Activated naive CD4-positive, alpha-beta T cell treated with anti-CD3 and anti-CD28 coated beads for 36 hours (primary cell): Measurements from ENCODE around the gene RHOT2. TPM values are rescaled to one million over a fixed set of nuclear protein-coding genes. Genes with fewer than 3 reads are reported as not detected.
A peak's percentile ranks its signal among the peaks of the same experiment; 100 is the strongest.

ENCODE experiments used
- CTCF ChIA-PET: fragments of 350-600 bp; sonication (Branson Sonifier 250); formaldehyde crosslinking; loops from one replicate; lab custom pipeline; 2021; ENCODE audit warnings: antibody characterized with exemption; lab: Charles Lee
- DNase-seq: peaks from one replicate; pipeline ENCODE4 v3.0.0-alpha.2; 2020
- H3K27ac Mint-ChIP-seq: one replicate; pipeline ENCODE4 v1.8.0; 2021; ENCODE audit warnings: mild to moderate bottlenecking, mixed read lengths
- H3K27me3 Mint-ChIP-seq: one replicate; pipeline ENCODE4 v1.8.0; 2021; ENCODE audit warnings: low read depth, mixed read lengths
- H3K36me3 Mint-ChIP-seq: one replicate; pipeline ENCODE4 v1.8.0; 2021; ENCODE audit warnings: low read depth, mixed read lengths
- H3K4me1 Mint-ChIP-seq: one replicate; pipeline ENCODE4 v1.8.0; 2021; ENCODE audit warnings: low read depth, mixed read lengths
- H3K4me3 Mint-ChIP-seq: one replicate; pipeline ENCODE4 v1.8.0; 2021; ENCODE audit warnings: mild to moderate bottlenecking, moderate library complexity, mixed read lengths
- H3K9me3 Mint-ChIP-seq: one replicate; pipeline ENCODE4 v1.8.0; 2021; ENCODE audit warnings: mixed read lengths
- intact Hi-C: fragments of 100-400 bp; cut with micrococcal nuclease; formaldehyde crosslinking; loops from one replicate; pipeline ENCODE4 v1.15.1; 2023
- total RNA-seq, 2 experiments: library from RNA; stranded (reverse); gene quantifications; one replicate each; pipeline ENCODE4 v1.2.3, GENCODE V29; 2021

Gene RHOT2
- total RNA-seq, 2 experiments from 2014 or later, result 81.9 to 84.0 TPM

- H3K36me3 Mint-ChIP-seq, result no peaks in the 10 kb centered on the region
- H3K9me3 Mint-ChIP-seq, result no peaks in the 10 kb centered on the region
- intact Hi-C loops, result no loop called here
- peaks cover 28% of the 10 kb centered on the region for H3K4me1 Mint-ChIP-seq
- no peak for DNase-seq
- no peak overlapping the region for H3K4me3 Mint-ChIP-seq
- no peaks in the 10 kb centered on the region for H3K27me3 Mint-ChIP-seq
- no peak overlapping the region for H3K27ac Mint-ChIP-seq
- CTCF ChIA-PET, result no interaction called here
These were observed 21.9 kb upstream of the RHOT2 start for GRCh38 chr16:645852-646678.

DNA sequence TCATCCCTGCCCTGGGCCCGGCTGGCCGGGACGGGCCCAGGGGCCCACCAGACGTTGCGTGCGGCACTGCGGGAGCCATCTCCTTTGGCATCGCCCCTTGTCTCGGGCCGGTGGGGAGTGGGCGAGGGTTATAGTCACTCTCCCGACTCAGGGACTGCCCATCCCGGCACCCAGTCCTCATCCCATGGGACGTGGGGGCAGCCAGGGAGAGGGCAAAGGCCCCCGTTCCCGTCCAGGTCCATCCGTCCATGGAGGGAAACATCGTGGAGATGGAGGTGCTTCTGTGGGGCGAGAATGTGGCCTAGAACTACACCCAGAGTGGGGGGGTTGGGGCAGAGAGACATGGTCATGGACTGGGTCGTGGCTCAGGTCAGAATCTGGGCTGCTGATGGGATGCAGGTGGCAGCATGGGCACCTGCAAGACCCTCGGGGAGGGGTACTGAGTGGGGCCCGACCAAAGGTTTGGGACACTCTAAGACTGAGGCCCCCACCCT lies 21.2 kb upstream of the RHOT2 start:
- Mint-ChIP-seq H3K9me3 (no peaks in the 10 kb centered on the region), H3K27me3 (no peaks in the 10 kb centered on the region), H3K4me1 (peaks cover 28% of the 10 kb centered on the region), H3K36me3 (no peaks in the 10 kb centered on the region), H3K27ac (no peak overlapping the region), H3K4me3 (no peak overlapping the region)
- intact Hi-C loops, result no loop called here
- CTCF ChIA-PET, result interaction anchor here (2.0 kb wide), 1 partner anchor 10 kb away, joined by 6 read pairs; the partner anchor contains the start of gene METTL26
- DNase-seq, result no peak

DNA sequence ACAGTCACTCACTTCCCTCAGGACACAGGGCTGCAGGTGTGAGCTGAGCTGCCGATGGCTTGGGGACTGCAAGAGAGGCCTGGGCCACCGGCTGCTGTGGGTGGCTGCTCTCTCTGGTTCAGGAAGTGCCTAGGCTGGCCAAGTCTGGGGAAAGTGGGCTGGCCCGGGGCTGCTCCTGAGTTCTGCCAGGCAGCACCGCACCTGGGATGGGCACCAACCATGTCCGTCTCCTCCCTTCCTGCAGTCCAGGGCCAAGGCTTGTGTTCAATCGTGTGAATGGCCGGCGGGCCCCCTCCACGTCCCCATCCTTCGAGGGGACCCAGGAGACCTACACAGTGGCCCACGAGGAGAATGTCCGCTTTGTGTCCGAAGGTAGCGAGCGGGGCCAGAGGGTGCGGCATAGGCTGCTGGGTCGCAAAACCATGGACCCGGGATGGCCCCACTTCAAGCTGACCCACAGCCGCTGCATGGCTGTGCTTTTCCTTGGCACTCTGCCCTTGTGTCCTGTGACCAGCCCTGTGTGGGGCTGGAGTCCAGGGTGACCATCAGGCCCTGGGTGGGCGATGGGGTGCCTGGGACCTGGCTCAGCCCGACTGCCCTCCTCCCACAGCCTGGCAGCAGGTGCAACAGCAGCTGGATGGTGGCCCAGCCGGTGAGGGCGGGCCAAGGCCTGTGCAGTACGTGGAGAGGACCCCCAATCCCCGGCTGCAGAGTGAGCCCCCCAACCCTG lies 20.6 kb upstream of the RHOT2 start:
- no peaks in the 10 kb centered on the region for H3K36me3 Mint-ChIP-seq
- no peaks in the 10 kb centered on the region for H3K27me3 Mint-ChIP-seq
- H3K27ac Mint-ChIP-seq, result no peak overlapping the region
- H3K4me3 Mint-ChIP-seq, result no peak overlapping the region
- H3K9me3 Mint-ChIP-seq, result no peaks in the 10 kb centered on the region
- CTCF ChIA-PET, result interaction anchor here (2.0 kb wide), 1 partner anchor 11 kb away, joined by 6 read pairs; the partner anchor contains the start of gene METTL26
- peaks cover 28% of the 10 kb centered on the region for H3K4me1 Mint-ChIP-seq
- DNase-seq, result no peak
- intact Hi-C loops, result no loop called here

GRCh38 chr16:648071-648780 lies 19.7 kb upstream of the RHOT2 start:
- CTCF ChIA-PET, result interaction anchor here (2.0 kb wide), 1 partner anchor 12 kb away, joined by 6 read pairs; the partner anchor contains the start of gene METTL26
- H3K27me3 Mint-ChIP-seq, result no peaks in the 10 kb centered on the region
- H3K4me1 Mint-ChIP-seq, result peaks cover 26% of the 10 kb centered on the region
- H3K4me3 Mint-ChIP-seq, result peak overlapping the region; percentile 79
- H3K36me3 Mint-ChIP-seq, result no peaks in the 10 kb centered on the region
- peak; percentile 60 for DNase-seq
- H3K27ac Mint-ChIP-seq, result peak overlapping the region; percentile 66
- no peaks in the 10 kb centered on the region for H3K9me3 Mint-ChIP-seq
- intact Hi-C loops, result no loop called here

DNA sequence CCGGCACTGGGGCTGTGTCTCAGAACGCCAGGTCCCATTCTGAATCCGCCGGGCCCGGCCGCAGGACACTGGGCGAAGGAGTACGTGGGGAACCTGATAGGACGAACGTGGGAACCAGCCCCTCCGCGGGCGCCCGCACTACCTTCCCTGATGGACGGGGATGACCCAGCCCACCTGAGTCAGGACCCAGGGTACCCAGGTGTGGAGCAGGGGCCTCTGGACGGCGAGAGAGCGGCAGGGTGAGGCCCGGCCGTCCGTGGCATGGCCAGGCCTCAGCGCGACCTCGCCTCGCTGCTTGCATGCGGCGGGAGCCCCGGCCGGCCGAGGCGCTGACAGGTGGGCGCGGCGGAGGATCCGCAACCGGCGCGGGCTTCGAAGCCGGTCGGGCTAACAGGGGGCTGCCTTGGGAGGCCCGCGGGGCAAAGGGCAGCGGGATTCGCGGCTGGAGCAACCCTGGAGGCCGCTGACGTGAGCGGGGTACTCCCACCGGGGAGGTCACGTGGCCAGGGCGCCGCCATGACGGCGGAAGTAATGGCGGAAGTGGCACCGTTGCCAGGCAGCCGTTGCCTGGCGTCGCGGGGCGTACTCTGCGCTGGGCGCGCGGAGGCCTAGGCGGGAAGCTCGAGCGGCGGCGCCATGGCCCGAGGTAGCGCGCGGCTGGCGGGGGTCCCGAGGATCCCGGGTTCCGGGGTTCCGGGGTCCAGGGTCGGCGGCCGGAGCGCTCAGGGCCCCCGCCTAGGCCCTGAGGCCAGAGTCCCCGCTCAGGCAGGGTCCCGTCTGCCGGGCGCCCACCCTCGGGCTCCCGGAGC lies 18.9 kb upstream of the RHOT2 start, which contains the start of gene WDR90:
Gene WDR90, plus strand, starts transcription at position 585 of the 809 bp plus-strand sequence. Its CDS starts 52 bp downstream, at position 637.
- Mint-ChIP-seq H3K4me3 (peak within 1 kb of the TSS; percentile 79), H3K9me3 (no peaks in the 10 kb centered on the region), H3K27ac (peak within 1 kb of the TSS; percentile 66), H3K36me3 (no peaks in the 10 kb centered on the region), H3K27me3 (no peaks in the 10 kb centered on the region), H3K4me1 (peaks cover 22% of the 10 kb centered on the region)
- DNase-seq, result peak; percentile 93
- CTCF ChIA-PET, result interaction anchor here (1.2 to 2.0 kb wide), 2 partner anchors 12 to 27 kb away, joined by 3 to 6 read pairs; partner anchors contain the start of genes METTL26 and RHBDL1
- intact Hi-C loops, result loop anchor here (1.0 kb wide), 2 partner anchors 13 to 18 kb away; partner anchors contain the start of gene METTL26

DNA sequence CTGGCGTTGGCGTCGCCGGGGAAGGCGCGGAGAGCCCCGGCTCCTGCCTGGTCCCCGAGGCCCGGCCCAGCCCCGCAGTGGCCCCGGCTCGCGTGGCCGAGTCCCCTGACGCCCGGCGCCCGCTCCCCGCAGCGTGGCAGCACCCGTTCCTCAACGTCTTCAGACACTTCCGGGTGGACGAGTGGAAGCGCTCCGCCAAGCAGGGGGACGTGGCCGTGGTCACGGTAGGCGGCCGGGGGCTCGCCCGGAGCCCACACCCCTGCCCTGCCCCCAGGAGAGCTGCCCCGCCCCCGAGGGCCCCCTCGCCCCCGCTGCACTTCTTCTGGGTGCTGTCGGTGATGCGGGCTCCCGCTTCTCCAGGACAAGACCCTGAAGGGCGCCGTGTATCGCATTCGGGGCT lies 18.3 kb upstream of the RHOT2 start:
- no peaks in the 10 kb centered on the region for H3K27me3 Mint-ChIP-seq
- peaks cover 15% of the 10 kb centered on the region for H3K4me1 Mint-ChIP-seq
- no peak for DNase-seq
- no peak overlapping the region for H3K27ac Mint-ChIP-seq
- intact Hi-C loops, result loop anchor here (1.0 kb wide), 2 partner anchors 13 to 18 kb away; partner anchors contain the start of gene METTL26
- H3K4me3 Mint-ChIP-seq, result peak overlapping the region; percentile 73
- H3K9me3 Mint-ChIP-seq, result no peaks in the 10 kb centered on the region
- CTCF ChIA-PET, result interaction anchor here (0.6 to 1.2 kb wide), 2 partner anchors 26 to 54 kb away, joined by 3 read pairs; partner anchors contain the start of gene RHBDL1
- no peaks in the 10 kb centered on the region for H3K36me3 Mint-ChIP-seq

DNA sequence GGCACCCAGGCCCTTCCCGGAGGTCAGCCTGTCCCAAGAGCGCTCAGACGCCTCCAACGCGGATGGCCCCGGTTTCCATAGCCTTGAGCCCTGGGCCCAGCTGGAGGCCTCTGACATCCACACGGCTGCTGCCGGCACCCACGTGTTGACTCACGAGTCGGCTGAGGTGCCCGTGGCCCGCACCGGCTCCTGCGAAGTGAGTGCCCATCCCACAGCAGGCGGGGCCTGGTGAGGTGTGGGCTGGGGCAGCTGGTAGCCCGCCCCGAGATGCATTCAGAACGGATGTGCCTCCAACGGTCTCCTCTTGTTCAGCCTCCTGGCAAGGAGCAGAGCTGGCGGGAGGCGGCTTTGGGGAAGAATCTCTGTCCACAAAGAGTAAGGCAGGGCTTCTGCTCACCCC lies 16.1 kb upstream of the RHOT2 start:
- no peak for DNase-seq
- CTCF ChIA-PET, result interaction anchor here (1.1 kb wide), 1 partner anchor 8 kb away, joined by 3 read pairs; no protein-coding TSS in a partner anchor
- Mint-ChIP-seq H3K36me3 (no peaks in the 10 kb centered on the region), H3K27me3 (no peaks in the 10 kb centered on the region), H3K9me3 (no peaks in the 10 kb centered on the region), H3K27ac (no peak overlapping the region), H3K4me3 (peak overlapping the region; percentile 12), H3K4me1 (peaks cover 10% of the 10 kb centered on the region)
- intact Hi-C loops, result no loop called here

GRCh38 chr16:652454-653305 lies 15.3 kb upstream of the RHOT2 start:
- DNase-seq, result no peak
- H3K4me1 Mint-ChIP-seq, result peaks cover 10% of the 10 kb centered on the region
- CTCF ChIA-PET, result no interaction called here
- intact Hi-C loops, result no loop called here
- no peaks in the 10 kb centered on the region for H3K27me3 Mint-ChIP-seq
- H3K36me3 Mint-ChIP-seq, result no peaks in the 10 kb centered on the region
- H3K27ac Mint-ChIP-seq, result no peak overlapping the region
- no peaks in the 10 kb centered on the region for H3K9me3 Mint-ChIP-seq
- peak overlapping the region; percentile 9 for H3K4me3 Mint-ChIP-seq

DNA sequence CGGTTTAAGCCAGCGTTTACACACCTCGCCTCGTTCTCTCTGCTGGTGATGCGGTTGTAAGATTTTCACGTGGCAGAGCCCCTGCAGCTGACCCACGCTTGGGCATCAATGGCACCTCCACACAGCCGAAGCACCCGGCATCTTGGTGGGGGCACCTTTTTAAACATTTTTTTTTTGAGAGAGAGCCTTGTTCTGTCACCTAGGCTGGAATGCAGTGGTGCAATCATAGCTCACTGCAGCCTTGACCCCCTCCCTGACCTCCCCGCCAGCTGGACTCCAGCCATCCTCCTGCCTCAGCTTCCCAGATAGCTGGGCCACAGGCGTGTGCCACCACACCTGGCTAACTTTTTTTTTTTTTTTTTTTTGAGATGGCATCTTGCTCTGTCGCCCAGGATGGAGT lies 13.9 kb upstream of the RHOT2 start:
- DNase-seq, result no peak
- Mint-ChIP-seq H3K4me1 (peaks cover 7% of the 10 kb centered on the region), H3K27ac (no peak overlapping the region), H3K36me3 (no peaks in the 10 kb centered on the region), H3K27me3 (no peaks in the 10 kb centered on the region), H3K4me3 (no peak overlapping the region), H3K9me3 (no peaks in the 10 kb centered on the region)
- intact Hi-C loops, result no loop called here
- CTCF ChIA-PET, result interaction anchor here (0.5 kb wide), 1 partner anchor 472 kb away, joined by 3 read pairs; no protein-coding TSS in a partner anchor

- no peak overlapping the region for H3K27ac Mint-ChIP-seq
- peaks cover 4% of the 10 kb centered on the region for H3K4me1 Mint-ChIP-seq
- H3K4me3 Mint-ChIP-seq, result no peak overlapping the region
- no peaks in the 10 kb centered on the region for H3K36me3 Mint-ChIP-seq
- H3K27me3 Mint-ChIP-seq, result no peaks in the 10 kb centered on the region
- intact Hi-C loops, result no loop called here
- CTCF ChIA-PET, result interaction anchor here (1.3 kb wide), 1 partner anchor 10 kb away, joined by 3 read pairs; the partner anchor contains the start of gene RHOT2
- H3K9me3 Mint-ChIP-seq, result no peaks in the 10 kb centered on the region
- DNase-seq, result no peak
These were observed 10.4 kb upstream of the RHOT2 start for GRCh38 chr16:657487-657886.
